HEK293 (cell line): ENCODE data around the gene DDN.
A peak's percentile ranks its signal among the peaks of the same experiment; 100 is the strongest.

Experiments
- CTCF ChIA-PET: fragments of 350-600 bp; formaldehyde crosslinking; extraction: SDS; loops from one replicate; lab custom pipeline; 2021; ENCODE audit warnings: antibody characterized with exemption; lab: Yijun Ruan, JAX
- POLR2A ChIA-PET: fragments of 300-600 bp; formaldehyde crosslinking; extraction: SDS; loops from one replicate; lab custom pipeline; 2020; ENCODE audit warnings: antibody characterized with exemption, inconsistent platforms; lab: Yijun Ruan, JAX
- H3K27ac ChIP-seq: fragments of 200-500 bp; sonication (Bioruptor generic); 2 replicates; pipeline ENCODE4 v1.5.1; 2014; ENCODE audit warnings: low read depth, low read length, control low read depth, inconsistent platforms; ENCODE audit errors: extremely low read depth
- H3K36me3 ChIP-seq, 2 experiments: fragments of 200-500 bp in 1 of 2; sonication (Bioruptor generic) in 1 of 2; 1 replicate in 1 of 2; 2 replicates in 1 of 2; pipeline ENCODE4 v1.5.1; 2014 to 2017; ENCODE audit warnings: inconsistent platforms in 2 of 2, low read length in 2 of 2; ENCODE audit not compliant: control insufficient read depth in 2 of 2, insufficient read depth in 1 of 2
- H3K4me1 ChIP-seq: fragments of 200-500 bp; sonication (Bioruptor generic); 2 replicates; pipeline ENCODE4 v1.5.1; 2014; ENCODE audit warnings: mild to moderate bottlenecking, low read length, inconsistent platforms; ENCODE audit not compliant: control insufficient read depth, insufficient read depth
- H3K4me3 ChIP-seq: 2 replicates; pipeline ENCODE4 v1.5.1; 2011; ENCODE audit warnings: low read depth, mild to moderate bottlenecking, control low read depth, low read length, moderate library complexity
- H3K9me3 ChIP-seq: fragments of 200-500 bp; sonication (Bioruptor generic); 2 replicates; pipeline ENCODE4 v1.5.1; 2014; ENCODE audit warnings: low read depth, low read length, inconsistent platforms; ENCODE audit not compliant: control insufficient read depth, insufficient read depth
- HOXA7 ChIP-seq: sonication (generic); formaldehyde crosslinking; IDR thresholded peaks from 2 replicates; pipeline ENCODE4 v1.8.1; 2022; ENCODE audit warnings: missing genetic modification reagents, borderline replicate concordance
- IKZF3 ChIP-seq: fragments of 450-650 bp; IDR thresholded peaks from 2 replicates; pipeline ENCODE4 v1.5.0; 2018; ENCODE audit warnings: missing biosample characterization, mild to moderate bottlenecking, missing genetic modification characterization, moderate library complexity
- INSM2 ChIP-seq: fragments of 450-650 bp; formaldehyde crosslinking; IDR thresholded peaks from 2 replicates; pipeline ENCODE4 v1.5.1; 2016; ENCODE audit warnings: missing biosample characterization, missing genetic modification characterization
- KLF10 ChIP-seq: fragments of 450-650 bp; IDR thresholded peaks from 2 replicates; pipeline ENCODE4 v1.5.1; 2018; ENCODE audit warnings: missing biosample characterization, mild to moderate bottlenecking, missing genetic modification characterization
- KLF9 ChIP-seq: fragments of 450-650 bp; formaldehyde crosslinking; IDR thresholded peaks from 2 replicates; pipeline ENCODE4 v1.5.1; 2016; ENCODE audit warnings: missing biosample characterization, missing genetic modification characterization, low read depth
- PRDM1 ChIP-seq: fragments of 450-650 bp; formaldehyde crosslinking; IDR thresholded peaks from 2 replicates; pipeline ENCODE4; 2016; ENCODE audit warnings: missing biosample characterization, missing genetic modification characterization
- PRDM4 ChIP-seq: fragments of 450-650 bp; formaldehyde crosslinking; IDR thresholded peaks from 2 replicates; pipeline ENCODE4 v1.5.1; 2017; ENCODE audit warnings: missing biosample characterization, missing genetic modification characterization
- REST ChIP-seq: fragments of 450-650 bp; formaldehyde crosslinking; IDR thresholded peaks from 2 replicates; pipeline ENCODE4 v1.5.1; 2016; ENCODE audit warnings: missing biosample characterization, missing genetic modification characterization
- ZBTB17 ChIP-seq: fragments of 450-650 bp; formaldehyde crosslinking; IDR thresholded peaks from 2 replicates; pipeline ENCODE4 v1.5.1; 2016; ENCODE audit warnings: missing biosample characterization, missing genetic modification characterization
- ZBTB26 ChIP-seq: fragments of 450-650 bp; formaldehyde crosslinking; optimal IDR thresholded peaks from 2 replicates; pipeline ENCODE3; 2016; ENCODE audit warnings: missing biosample characterization, mild to moderate bottlenecking, missing genetic modification characterization
- ZFHX2 ChIP-seq: fragments of 450-650 bp; formaldehyde crosslinking; conservative IDR thresholded peaks from 2 replicates; pipeline ENCODE4 v1.5.1; 2016; ENCODE audit warnings: missing biosample characterization, missing genetic modification characterization
- ZNF114 ChIP-seq: fragments of 450-650 bp; formaldehyde crosslinking; IDR thresholded peaks from 2 replicates; pipeline ENCODE4 v1.5.0; 2017; ENCODE audit warnings: missing biosample characterization, missing genetic modification characterization
- ZNF266 ChIP-seq: fragments of 450-650 bp; formaldehyde crosslinking; IDR thresholded peaks from 2 replicates; pipeline ENCODE4 v1.5.1; 2016; ENCODE audit warnings: missing biosample characterization, missing genetic modification characterization, low read depth
- ZNF416 ChIP-seq: fragments of 450-650 bp; formaldehyde crosslinking; IDR thresholded peaks from 2 replicates; pipeline ENCODE4 v1.5.1; 2016; ENCODE audit warnings: missing biosample characterization, missing genetic modification characterization
- ZNF501 ChIP-seq: fragments of 450-650 bp; formaldehyde crosslinking; IDR thresholded peaks from 2 replicates; pipeline ENCODE4 v1.5.1; 2016; ENCODE audit warnings: missing biosample characterization, missing genetic modification characterization
- ZNF544 ChIP-seq: fragments of 450-650 bp; formaldehyde crosslinking; IDR thresholded peaks from 2 replicates; pipeline ENCODE4 v1.5.0; 2017; ENCODE audit warnings: missing biosample characterization, missing genetic modification characterization
- ZNF600 ChIP-seq: fragments of 450-650 bp; formaldehyde crosslinking; IDR thresholded peaks from 2 replicates; pipeline ENCODE4 v1.5.1; 2016; ENCODE audit warnings: missing biosample characterization, missing genetic modification characterization
- ZNF654 ChIP-seq: fragments of 450-650 bp; formaldehyde crosslinking; IDR thresholded peaks from 2 replicates; pipeline ENCODE4 v1.5.1; 2016; ENCODE audit warnings: low read depth, missing biosample characterization, missing genetic modification characterization
- ZNF777 ChIP-seq: fragments of 450-650 bp; formaldehyde crosslinking; IDR thresholded peaks from 2 replicates; pipeline ENCODE4 v1.5.1; 2017; ENCODE audit warnings: missing biosample characterization, missing genetic modification characterization, borderline replicate concordance
- TF ChIP-seq, protein P1 (sequence below): fragments of 450-650 bp; formaldehyde crosslinking; IDR thresholded peaks from 2 replicates; pipeline ENCODE4 v1.5.1; 2016; ENCODE audit warnings: missing biosample characterization, missing genetic modification characterization
- TF ChIP-seq, protein P2 (sequence below): fragments of 450-650 bp; formaldehyde crosslinking; IDR thresholded peaks from 2 replicates; pipeline ENCODE4 v1.5.1; 2016; ENCODE audit warnings: missing biosample characterization, missing genetic modification characterization

The DDN gene

DNA sequence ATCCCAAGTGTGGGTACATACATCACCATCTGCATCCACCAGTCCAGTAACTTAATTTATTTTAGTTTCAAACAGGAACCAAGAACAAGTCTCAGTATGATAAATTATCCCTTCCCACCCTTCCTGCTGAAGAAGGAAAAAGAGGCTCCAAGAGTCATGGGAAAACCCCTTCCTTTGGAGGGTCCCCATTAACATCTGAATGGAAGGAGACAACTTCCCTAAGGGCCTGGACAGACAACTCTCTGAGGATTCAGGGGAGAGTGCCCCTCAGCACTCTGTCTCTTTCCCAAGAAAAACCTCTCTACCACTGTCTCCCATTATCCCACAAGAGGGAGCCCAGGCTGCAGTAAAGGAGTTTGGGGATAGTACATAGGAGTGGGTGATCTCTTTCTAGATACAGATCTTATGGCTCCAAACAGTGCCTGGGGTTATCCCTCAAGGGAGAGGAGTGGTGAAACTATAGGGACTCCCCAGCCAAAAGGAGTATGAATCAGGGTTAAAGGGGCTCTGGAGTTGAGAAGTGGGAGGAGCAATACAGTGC, 33.8 kb downstream of the DDN start:
- ChIA-PET POLR2A (interaction anchor here (0.6 kb wide), 1 partner anchor 205 kb away, joined by 5 read pairs; no protein-coding TSS in a partner anchor), CTCF (interaction anchor here (0.5 to 10.8 kb wide), 3 partner anchors 12 to 24 kb away, joined by 3 to 79 read pairs (median 62); partner anchors contain the start of gene WNT1)
- Histone ChIP-seq H3K9me3 (no peaks in the 10 kb centered on the region), H3K4me3 (no peak overlapping the region)
- TF ChIP-seq, protein P1, sequence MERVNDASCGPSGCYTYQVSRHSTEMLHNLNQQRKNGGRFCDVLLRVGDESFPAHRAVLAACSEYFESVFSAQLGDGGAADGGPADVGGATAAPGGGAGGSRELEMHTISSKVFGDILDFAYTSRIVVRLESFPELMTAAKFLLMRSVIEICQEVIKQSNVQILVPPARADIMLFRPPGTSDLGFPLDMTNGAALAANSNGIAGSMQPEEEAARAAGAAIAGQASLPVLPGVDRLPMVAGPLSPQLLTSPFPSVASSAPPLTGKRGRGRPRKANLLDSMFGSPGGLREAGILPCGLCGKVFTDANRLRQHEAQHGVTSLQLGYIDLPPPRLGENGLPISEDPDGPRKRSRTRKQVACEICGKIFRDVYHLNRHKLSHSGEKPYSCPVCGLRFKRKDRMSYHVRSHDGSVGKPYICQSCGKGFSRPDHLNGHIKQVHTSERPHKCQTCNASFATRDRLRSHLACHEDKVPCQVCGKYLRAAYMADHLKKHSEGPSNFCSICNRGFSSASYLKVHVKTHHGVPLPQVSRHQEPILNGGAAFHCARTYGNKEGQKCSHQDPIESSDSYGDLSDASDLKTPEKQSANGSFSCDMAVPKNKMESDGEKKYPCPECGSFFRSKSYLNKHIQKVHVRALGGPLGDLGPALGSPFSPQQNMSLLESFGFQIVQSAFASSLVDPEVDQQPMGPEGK (tag by site-specific recombination): no peak
- peak; percentile 25 for TF ChIP-seq ZNF654 (tag by site-specific recombination)
- peak; percentile 22; the same call in 1 of the 2 replicates for TF ChIP-seq PRDM1
- TF ChIP-seq, protein P2, sequence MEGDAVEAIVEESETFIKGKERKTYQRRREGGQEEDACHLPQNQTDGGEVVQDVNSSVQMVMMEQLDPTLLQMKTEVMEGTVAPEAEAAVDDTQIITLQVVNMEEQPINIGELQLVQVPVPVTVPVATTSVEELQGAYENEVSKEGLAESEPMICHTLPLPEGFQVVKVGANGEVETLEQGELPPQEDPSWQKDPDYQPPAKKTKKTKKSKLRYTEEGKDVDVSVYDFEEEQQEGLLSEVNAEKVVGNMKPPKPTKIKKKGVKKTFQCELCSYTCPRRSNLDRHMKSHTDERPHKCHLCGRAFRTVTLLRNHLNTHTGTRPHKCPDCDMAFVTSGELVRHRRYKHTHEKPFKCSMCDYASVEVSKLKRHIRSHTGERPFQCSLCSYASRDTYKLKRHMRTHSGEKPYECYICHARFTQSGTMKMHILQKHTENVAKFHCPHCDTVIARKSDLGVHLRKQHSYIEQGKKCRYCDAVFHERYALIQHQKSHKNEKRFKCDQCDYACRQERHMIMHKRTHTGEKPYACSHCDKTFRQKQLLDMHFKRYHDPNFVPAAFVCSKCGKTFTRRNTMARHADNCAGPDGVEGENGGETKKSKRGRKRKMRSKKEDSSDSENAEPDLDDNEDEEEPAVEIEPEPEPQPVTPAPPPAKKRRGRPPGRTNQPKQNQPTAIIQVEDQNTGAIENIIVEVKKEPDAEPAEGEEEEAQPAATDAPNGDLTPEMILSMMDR (tag by site-specific recombination): peak; percentile 53; the same call in 1 of the 2 replicates
- TF ChIP-seq PRDM4 (tag by site-specific recombination): no peak
- TF ChIP-seq, all 188 proteins: peak for 3
- Histone ChIP-seq H3K27ac (no peak overlapping the region), H3K36me3 (no peaks in the 10 kb centered on the region), H3K4me1 (peaks cover 9% of the 10 kb centered on the region)

DNA sequence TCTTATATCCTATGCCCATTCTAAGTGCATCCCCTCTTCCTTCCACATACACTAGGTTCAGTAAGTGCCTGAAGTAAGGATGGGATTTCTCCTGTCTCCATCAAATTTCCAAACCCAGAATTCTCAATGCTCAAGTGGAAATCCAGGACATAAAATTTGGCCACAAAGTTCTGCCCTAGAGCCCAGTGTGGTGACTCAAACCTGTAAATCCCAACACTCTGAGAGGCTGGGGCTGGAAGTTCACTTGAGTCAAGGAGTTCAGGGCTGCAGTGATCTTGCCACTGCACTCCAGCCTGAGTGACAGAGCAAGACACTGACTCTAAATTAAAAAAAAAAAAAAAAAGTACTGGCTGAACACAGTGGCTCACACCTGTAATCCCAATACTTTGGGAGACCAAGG, 37.4 kb downstream of the DDN start:
- ChIA-PET POLR2A (no interaction called here), CTCF (interaction anchor here (0.9 to 10.8 kb wide), 3 partner anchors 16 to 35 kb away, joined by 3 to 79 read pairs (median 62); partner anchors contain the start of gene WNT1)
- H3K4me3 ChIP-seq: no peak overlapping the region
- no peaks in the 10 kb centered on the region for H3K9me3 ChIP-seq
- H3K27ac ChIP-seq: no peak overlapping the region
- H3K4me1 ChIP-seq: no peaks in the 10 kb centered on the region
- no peak for TF ChIP-seq INSM2
- TF ChIP-seq IKZF3 (tag by site-specific recombination): no peak
- no peak for TF ChIP-seq ZNF416
- no peak for TF ChIP-seq ZNF114 (tag by site-specific recombination)
- TF ChIP-seq ZNF266 (tag by site-specific recombination): no peak
- TF ChIP-seq ZBTB26 (tag by site-specific recombination): no peak
- TF ChIP-seq KLF9 (tag by site-specific recombination): no peak
- no peak for TF ChIP-seq HOXA7
- TF ChIP-seq ZNF501: no peak
- TF ChIP-seq KLF10 (tag by site-specific recombination): no peak
- TF ChIP-seq ZNF600 (tag by site-specific recombination): no peak
- TF ChIP-seq ZNF544 (tag by site-specific recombination): no peak
- TF ChIP-seq ZNF777: no peak
- TF ChIP-seq ZBTB17 (tag by site-specific recombination): no peak
- no peak for TF ChIP-seq ZFHX2 (tag by site-specific recombination)
- no peak for TF ChIP-seq REST (tag by site-specific recombination)
- no peaks in the 10 kb centered on the region for H3K36me3 ChIP-seq
